Lower leg skin (tissue), 3 donors: Measurements from ENCODE around the gene EPC1.

ENCODE experiments used
- POLR2A ChIP-seq, 2 donors: fragments of 450-650 bp; IDR thresholded peaks; one replicate each; pipeline ENCODE4 v1.6.1; 2016 to 2017; ENCODE audit warnings: antibody characterized with exemption in 2 of 2, mild to moderate bottlenecking in 1 of 2, moderate library complexity in 1 of 2
- TF ChIP-seq, protein P1 (sequence below), 3 donors: fragments of 450-650 bp; IDR thresholded peaks; one replicate each; pipeline ENCODE4 v1.5.1; 2016; ENCODE audit warnings: antibody characterized with exemption in 3 of 3, mild to moderate bottlenecking in 3 of 3, moderate library complexity in 2 of 3

GRCh38 chr10:32245760-32246159 lies 101.2 kb downstream of the EPC1 start:
- TF ChIP-seq, protein P1, sequence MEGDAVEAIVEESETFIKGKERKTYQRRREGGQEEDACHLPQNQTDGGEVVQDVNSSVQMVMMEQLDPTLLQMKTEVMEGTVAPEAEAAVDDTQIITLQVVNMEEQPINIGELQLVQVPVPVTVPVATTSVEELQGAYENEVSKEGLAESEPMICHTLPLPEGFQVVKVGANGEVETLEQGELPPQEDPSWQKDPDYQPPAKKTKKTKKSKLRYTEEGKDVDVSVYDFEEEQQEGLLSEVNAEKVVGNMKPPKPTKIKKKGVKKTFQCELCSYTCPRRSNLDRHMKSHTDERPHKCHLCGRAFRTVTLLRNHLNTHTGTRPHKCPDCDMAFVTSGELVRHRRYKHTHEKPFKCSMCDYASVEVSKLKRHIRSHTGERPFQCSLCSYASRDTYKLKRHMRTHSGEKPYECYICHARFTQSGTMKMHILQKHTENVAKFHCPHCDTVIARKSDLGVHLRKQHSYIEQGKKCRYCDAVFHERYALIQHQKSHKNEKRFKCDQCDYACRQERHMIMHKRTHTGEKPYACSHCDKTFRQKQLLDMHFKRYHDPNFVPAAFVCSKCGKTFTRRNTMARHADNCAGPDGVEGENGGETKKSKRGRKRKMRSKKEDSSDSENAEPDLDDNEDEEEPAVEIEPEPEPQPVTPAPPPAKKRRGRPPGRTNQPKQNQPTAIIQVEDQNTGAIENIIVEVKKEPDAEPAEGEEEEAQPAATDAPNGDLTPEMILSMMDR (IDR thresholded peaks at IDR 0.05): no peak
- TF ChIP-seq POLR2A (IDR thresholded peaks at IDR 0.05): no peak
